ENCODE results near the gene FIZ1.
A peak's percentile ranks its signal among the peaks of the same experiment; 100 is the strongest.

FIZ1 gene

GRCh38 chr19:55635856-55636440 is 36.6 kb upstream of the FIZ1 start:
- DNase-seq (ENCODE audit: low spot score): no peak

DNA sequence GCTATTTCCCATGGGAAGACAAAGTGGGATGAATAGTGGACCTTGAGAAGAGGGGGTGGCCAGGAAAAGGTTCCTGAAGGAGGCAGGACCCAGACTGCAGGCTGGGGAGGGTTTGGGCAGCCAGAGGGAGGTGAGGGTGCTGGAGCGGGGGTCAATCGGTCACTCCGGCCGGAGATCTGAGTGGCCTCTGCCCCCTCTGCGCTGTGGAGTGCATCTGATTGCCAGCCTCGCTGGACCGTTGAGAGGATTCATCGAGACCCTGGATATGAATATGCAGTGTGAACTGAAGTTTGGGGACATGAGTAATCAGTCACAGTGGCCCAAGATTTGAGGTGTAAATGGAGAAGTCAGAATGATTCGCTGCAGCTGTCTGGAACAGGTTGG is 36.0 kb upstream of the FIZ1 start:
- DNase-seq (ENCODE audit: low spot score): no peak

- no peak for DNase-seq (ENCODE audit: low spot score)
Measured at GRCh38 chr19:55633861-55634260, 34.5 kb upstream of the FIZ1 start.

DNA sequence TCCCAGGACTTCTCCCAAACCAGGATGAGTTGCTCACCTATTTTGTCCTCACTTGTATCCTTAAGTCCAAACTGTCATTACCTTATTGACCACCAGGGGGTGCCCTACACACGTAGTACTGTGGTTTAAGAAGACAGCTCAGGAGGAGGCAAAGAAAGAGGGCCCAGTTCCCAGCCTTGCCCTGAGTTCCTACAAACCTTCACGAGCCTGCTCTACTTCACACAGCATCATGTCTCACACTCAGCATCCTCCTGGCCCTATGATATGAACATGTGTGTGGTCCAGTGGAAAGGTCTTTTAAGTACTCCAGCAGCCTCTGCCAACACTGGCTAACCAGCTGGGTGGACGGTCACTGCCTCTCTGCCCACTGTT is 33.1 kb upstream of the FIZ1 start:
- DNase-seq (ENCODE audit: low spot score): no peak

GRCh38 chr19:55626350-55626749 is 27.0 kb upstream of the FIZ1 start:
- no peak for DNase-seq (ENCODE audit: low spot score)

DNA sequence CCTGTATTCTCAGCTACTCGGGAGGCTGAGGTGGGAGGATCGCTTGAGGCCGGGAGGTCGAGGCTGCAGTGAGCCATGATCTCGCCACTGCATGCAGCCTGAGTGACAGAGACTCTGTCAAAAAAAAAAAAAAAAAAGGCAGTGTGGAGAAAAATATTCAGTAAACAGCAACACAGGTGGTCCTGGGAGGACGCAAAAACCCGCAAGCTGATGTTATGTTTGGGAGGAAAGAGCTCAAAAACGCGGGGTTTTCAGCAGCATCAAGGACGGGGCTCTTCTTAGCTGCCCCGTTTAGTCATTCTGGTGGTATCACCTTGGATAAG is 25.6 kb upstream of the FIZ1 start:
- no peak for DNase-seq (ENCODE audit: low spot score)

DNA sequence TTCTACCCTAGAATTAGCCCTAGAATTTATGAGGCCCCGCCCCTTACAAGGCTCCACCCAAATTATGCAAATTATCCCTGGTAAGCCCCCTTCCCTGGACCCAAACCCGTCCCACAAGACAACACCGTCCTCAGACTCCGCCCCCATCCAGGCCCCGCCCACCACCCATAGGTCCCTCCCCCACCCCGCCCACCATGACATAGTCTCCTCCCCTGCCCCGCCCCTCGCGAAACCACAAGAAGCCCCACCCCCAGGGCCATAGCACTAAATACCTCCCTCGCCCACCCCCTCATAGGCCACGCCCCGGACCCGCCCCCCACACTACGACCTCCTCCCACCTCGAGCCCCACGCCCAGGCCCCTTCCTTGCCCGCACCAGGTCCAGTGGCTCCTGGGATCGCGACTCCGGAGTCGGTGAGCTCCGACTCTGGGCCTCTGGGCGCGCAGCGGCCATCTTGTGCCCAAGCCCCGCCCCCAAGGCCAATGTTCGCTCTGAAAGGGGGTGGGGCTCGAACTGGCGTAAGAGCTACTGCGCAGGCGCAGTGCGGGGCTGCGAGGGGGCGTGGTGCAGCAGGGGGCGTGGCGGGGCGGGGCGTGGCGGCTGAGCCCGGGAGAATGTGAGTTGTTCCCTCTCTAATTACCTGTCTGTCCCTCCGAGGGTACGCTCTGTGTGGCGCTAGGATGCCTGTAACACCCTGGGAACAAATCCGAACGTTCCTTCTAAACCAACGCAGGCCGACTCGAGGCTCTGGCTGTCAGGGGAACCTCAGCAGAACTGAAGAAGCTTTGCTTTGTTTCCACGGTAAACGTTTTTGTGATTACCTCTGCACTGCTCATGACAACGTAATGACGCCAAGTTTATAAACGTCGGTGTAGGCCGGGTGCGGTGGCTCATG is 25.0 kb upstream of the FIZ1 start, which contains the start of gene ZNF784:
Gene ZNF784 (minus strand): TSS at position 458 of the 895 bp plus-strand sequence. CDS start 5 bp downstream, at position 453.
- DNase-seq (ENCODE audit: low spot score): peak; percentile 93

DNA sequence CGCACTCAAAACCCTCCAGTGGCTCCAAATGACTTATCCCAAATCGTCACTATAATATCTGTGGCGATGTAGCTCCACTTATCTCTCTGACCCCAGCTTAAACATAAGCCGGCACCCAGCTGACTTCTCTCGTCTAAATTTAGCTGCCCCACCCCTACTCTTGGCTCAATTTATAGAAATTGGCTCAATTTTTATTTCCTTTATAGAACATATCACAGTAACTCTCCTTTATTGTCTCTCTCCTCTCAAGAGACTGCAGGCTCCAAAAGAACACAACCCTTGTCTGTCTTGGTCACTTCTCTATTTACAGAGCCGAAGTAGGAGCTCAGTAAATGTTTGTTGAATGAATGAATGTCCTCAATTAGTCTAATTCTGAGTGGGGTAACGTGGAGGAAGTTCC is 24.2 kb upstream of the FIZ1 start:
- no peak for DNase-seq (ENCODE audit: low spot score)

DNA sequence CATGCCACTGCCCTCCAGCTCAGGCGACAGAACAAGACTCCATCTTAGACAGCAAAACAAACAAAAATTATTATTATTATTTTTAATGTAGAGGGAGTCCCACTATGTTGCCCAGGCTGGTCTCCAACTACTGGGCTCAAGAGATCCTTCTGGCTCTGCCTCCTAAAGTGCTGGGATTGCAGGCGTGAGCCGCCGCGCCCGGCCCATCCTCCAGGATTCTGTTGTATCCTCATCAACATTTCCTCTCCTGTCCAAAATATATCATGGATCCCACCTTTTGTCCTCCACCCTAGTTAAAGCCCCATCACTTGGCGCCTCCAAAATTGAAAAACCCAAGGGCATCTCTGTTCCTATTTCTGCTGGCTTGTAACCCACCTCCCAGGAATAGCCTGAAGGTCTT is 23.8 kb upstream of the FIZ1 start:
- DNase-seq (ENCODE audit: low spot score): no peak

DNA sequence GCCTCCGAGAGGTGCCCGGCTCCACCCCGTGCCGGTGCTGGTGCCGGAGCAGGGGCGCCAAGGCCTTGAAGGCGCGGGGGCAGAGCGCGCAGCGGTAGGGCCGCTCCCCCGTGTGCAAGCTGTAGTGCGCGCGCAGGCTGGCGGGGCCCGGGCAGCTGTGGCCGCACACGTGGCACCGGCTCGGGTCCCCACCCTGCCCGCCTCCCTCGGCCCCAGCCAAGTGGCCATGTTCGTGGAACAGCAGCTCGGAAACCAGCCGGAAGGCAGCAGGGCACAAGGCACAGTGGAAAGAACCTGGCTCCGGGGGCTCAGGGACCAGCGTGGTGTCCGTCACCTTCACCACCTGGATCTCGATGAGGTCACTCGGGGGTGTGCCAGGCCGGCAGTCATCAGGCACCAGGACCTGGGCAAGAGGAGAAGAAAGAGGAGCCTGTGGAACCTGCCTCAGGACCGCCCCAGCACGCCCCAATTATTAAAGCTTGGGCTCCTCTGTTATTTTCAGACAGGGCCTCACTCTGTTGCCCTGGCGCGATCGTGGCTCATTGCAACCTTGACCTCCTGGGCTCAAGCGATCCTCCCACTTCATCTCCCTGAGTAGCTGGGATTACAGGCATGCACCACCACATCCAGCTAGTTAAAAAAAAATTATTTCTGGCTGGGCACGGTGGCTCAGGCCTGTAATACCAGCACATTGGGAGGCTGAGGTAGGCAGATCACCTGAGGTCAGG is 23.1 kb upstream of the FIZ1 start:
- no peak for DNase-seq (ENCODE audit: low spot score)

- no peak for DNase-seq (ENCODE audit: low spot score)
Measured at GRCh38 chr19:55621673-55622231, 22.4 kb upstream of the FIZ1 start.

- no peak for DNase-seq (ENCODE audit: low spot score)
Measured at GRCh38 chr19:55621205-55621672, 21.9 kb upstream of the FIZ1 start.

- no peak for DNase-seq (ENCODE audit: low spot score)
Measured at GRCh38 chr19:55620410-55621204, 21.3 kb upstream of the FIZ1 start.

GRCh38 chr19:55619286-55619685 is 20.0 kb upstream of the FIZ1 start:
- no peak for DNase-seq (ENCODE audit: low spot score)

DNA sequence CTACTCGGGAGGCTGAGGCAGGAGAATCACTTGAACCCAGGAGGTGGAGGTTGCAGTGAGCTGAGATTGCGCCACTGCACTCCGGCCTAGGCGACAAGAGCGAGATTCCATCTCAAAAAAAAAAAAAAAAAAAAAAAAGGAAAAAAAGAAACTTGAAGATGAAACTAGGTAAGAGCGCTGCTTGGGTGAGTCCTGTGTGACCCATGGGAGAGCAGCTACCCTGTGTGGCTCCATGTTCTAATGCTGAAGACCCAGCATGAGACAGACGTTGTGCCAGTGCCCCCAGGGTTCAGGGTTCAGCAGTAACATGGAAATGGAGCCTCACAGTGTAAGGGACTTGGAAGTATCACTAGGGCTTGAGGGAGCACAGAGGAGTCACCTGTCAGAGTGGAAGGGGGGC is 19.1 kb upstream of the FIZ1 start:
- no peak for DNase-seq (ENCODE audit: low spot score)

GRCh38 chr19:55617426-55617825 is 18.1 kb upstream of the FIZ1 start:
- no peak for DNase-seq (ENCODE audit: low spot score)

GRCh38 chr19:55616395-55616875 is 17.1 kb upstream of the FIZ1 start:
- no peak for DNase-seq (ENCODE audit: low spot score)

DNA sequence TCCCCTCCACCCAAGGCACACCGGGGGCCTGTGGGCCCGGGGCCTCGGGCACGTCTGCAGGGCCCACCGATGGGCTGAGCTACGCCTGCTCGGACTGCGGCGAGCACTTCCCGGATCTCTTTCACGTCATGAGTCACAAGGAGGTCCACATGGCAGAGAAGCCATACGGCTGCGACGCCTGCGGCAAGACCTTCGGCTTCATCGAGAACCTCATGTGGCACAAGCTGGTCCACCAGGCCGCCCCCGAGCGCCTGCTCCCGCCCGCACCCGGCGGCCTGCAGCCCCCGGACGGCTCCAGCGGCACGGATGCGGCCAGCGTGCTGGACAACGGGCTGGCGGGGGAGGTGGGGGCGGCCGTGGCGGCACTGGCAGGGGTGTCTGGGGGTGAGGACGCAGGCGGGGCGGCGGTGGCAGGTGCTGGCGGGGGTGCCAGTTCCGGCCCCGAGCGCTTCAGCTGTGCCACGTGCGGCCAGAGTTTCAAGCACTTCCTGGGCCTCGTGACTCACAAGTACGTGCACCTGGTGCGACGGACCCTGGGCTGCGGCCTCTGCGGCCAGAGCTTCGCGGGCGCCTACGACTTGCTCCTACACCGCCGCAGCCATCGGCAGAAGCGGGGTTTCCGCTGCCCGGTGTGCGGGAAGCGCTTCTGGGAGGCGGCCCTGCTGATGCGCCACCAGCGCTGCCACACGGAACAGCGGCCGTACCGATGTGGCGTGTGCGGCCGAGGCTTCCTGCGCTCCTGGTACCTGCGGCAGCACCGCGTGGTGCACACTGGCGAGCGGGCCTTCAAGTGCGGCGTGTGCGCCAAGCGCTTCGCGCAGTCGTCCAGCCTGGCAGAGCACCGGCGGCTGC is 16.5 kb upstream of the FIZ1 start:
- no peak for DNase-seq (ENCODE audit: low spot score)

GRCh38 chr19:55614711-55615542 is 15.6 kb upstream of the FIZ1 start:
- DNase-seq (ENCODE audit: low spot score): no peak
